Measurements from ENCODE around the gene ST3GAL3. TPM values are rescaled to one million over a fixed set of nuclear protein-coding genes. Genes with fewer than 3 reads are reported as not detected.

The ST3GAL3 gene
- total RNA-seq, 1 donor from 2014 or later = 15.2 TPM

DNA sequence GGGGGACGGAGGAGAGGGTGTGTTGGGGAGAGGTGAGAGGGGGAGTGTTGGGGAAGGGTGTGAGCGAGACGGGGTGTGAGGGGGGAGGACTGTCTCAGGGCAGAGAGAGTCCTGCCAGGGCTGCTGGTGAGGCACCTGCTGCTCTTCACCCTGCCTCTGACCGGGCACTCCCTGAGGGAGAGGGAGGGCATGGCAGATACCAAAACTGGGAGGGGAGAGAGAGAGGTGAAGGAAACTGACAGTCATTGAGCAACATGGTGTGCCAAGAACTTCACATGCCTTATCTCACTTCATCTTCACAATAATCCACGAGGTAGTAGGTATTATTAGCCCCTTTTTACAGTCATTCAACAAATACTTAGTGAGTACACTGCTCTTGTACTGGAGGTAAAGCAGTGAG lies 164.9 kb downstream of the ST3GAL3 start:
- H3K4me3 Mint-ChIP-seq (ENCODE audit: unreplicated experiment) = no peak overlapping the region
- peaks cover 5% of the 10 kb centered on the region for H3K36me3 Mint-ChIP-seq (ENCODE audit: low read depth)

DNA sequence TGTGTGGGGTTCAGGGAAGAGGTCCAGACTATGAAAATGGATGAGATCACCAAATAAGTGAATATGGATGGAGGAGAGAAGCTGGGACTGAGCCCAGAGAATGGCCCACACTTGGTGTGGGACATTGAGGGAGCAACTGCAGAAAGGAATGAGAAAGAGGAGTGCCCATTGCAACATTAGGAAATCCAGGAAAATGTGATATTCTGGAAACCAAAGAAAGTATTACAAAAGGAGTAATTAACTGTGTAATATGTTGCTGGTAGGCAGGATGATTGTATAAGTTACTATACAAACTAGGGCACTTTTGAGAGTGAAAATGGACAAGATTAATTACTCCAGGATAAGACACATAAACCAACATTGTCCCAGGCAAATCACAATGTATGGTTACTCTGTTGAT lies 166.5 kb downstream of the ST3GAL3 start:
- Mint-ChIP-seq H3K4me1 (ENCODE audit: low read depth) (peaks cover 2% of the 10 kb centered on the region), H3K9me3 (ENCODE audit: low read depth) (no peaks in the 10 kb centered on the region), H3K4me3 (ENCODE audit: unreplicated experiment) (no peak overlapping the region), H3K36me3 (ENCODE audit: low read depth) (peaks cover 5% of the 10 kb centered on the region), H3K27ac (ENCODE audit: unreplicated experiment) (no peak overlapping the region), H3K27me3 (ENCODE audit: low read depth) (no peaks in the 10 kb centered on the region)
- no peak for DNase-seq (ENCODE audit: low spot score)
- no peak for TF ChIP-seq CTCF (IDR thresholded peaks at IDR 0.05)

More for the DNA sequence above, 164.9 kb downstream of the ST3GAL3 start:
- Mint-ChIP-seq H3K27me3 (ENCODE audit: low read depth) (no peaks in the 10 kb centered on the region), H3K9me3 (ENCODE audit: low read depth) (no peaks in the 10 kb centered on the region), H3K27ac (ENCODE audit: unreplicated experiment) (no peak overlapping the region), H3K4me1 (ENCODE audit: low read depth) (peaks cover 16% of the 10 kb centered on the region)
- TF ChIP-seq CTCF (IDR thresholded peaks at IDR 0.05) = no peak
- no peak for DNase-seq (ENCODE audit: low spot score)

DNA sequence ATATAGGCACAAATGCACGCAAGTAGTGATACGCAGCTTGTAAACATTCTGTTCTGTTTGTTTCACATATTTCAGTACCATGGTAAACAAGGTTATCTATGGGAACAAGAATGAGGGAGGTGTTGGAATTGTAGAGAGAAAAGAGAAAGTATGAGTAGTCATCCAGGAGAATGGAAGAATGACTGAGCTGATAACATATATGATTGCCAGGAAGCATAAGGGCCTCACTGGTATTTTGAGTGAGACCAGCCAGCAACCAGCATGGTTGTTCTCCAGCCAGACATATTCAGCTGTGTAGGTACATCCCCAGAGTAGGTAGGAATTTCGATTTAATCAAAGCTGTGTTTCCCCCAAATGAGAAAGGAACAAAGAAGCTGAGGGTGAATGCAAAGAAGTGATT lies 167.4 kb downstream of the ST3GAL3 start:
- Mint-ChIP-seq H3K27me3 (ENCODE audit: low read depth) (no peaks in the 10 kb centered on the region), H3K27ac (ENCODE audit: unreplicated experiment) (no peak overlapping the region), H3K36me3 (ENCODE audit: low read depth) (peaks cover 5% of the 10 kb centered on the region), H3K4me1 (ENCODE audit: low read depth) (no peaks in the 10 kb centered on the region), H3K4me3 (ENCODE audit: unreplicated experiment) (no peak overlapping the region), H3K9me3 (ENCODE audit: low read depth) (no peaks in the 10 kb centered on the region)
- DNase-seq (ENCODE audit: low spot score) = no peak
- no peak for TF ChIP-seq CTCF (IDR thresholded peaks at IDR 0.05)

GRCh38 chr1:43875331-43875730 lies 168.0 kb downstream of the ST3GAL3 start:
- no peak for DNase-seq (ENCODE audit: low spot score)
- H3K27ac Mint-ChIP-seq (ENCODE audit: unreplicated experiment) = no peak overlapping the region
- TF ChIP-seq CTCF (IDR thresholded peaks at IDR 0.05) = no peak
- H3K4me1 Mint-ChIP-seq (ENCODE audit: low read depth) = no peaks in the 10 kb centered on the region
- H3K36me3 Mint-ChIP-seq (ENCODE audit: low read depth) = peaks cover 5% of the 10 kb centered on the region
- H3K4me3 Mint-ChIP-seq (ENCODE audit: unreplicated experiment) = no peak overlapping the region
- H3K27me3 Mint-ChIP-seq (ENCODE audit: low read depth) = no peaks in the 10 kb centered on the region
- no peaks in the 10 kb centered on the region for H3K9me3 Mint-ChIP-seq (ENCODE audit: low read depth)

DNA sequence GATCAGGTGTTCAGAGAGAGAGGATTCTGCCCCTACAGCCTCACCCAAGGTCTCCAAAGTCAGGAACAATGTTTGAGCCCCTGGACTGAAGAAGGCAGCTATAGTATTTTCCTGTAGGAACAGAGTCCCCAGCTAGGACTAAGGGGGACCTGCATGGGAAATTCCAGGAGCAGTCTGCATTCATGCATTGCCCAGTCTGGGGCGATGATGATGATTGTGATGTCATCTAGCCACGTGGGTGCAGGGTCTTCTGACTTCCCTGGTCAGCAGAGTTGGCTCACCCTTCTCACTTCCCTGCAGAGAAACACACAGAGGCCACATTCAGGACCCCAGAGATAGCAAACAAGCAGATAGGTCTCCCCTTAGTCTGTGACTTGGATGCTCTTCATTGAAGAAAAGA lies 169.8 kb downstream of the ST3GAL3 start:
- H3K4me1 Mint-ChIP-seq (ENCODE audit: low read depth) = no peaks in the 10 kb centered on the region
- no peak overlapping the region for H3K27ac Mint-ChIP-seq (ENCODE audit: unreplicated experiment)
- no peaks in the 10 kb centered on the region for H3K9me3 Mint-ChIP-seq (ENCODE audit: low read depth)
- TF ChIP-seq CTCF (IDR thresholded peaks at IDR 0.05) = no peak
- peaks cover 2% of the 10 kb centered on the region for H3K36me3 Mint-ChIP-seq (ENCODE audit: low read depth)
- H3K4me3 Mint-ChIP-seq (ENCODE audit: unreplicated experiment) = no peak overlapping the region
- no peak for DNase-seq (ENCODE audit: low spot score)
- H3K27me3 Mint-ChIP-seq (ENCODE audit: low read depth) = no peaks in the 10 kb centered on the region
